GM12892 (cell line): ENCODE data around the gene STRADB.
A peak's percentile ranks its signal among the peaks of the same experiment; 100 is the strongest.
"Not testable (repeated sequence)": the region's sequence is repeated elsewhere in the genome, so short reads cannot be mapped to it uniquely, and the experiment has no call there.

Source experiments
- DNase-seq: peaks from one replicate; pipeline ENCODE4 v3.0.0; 2011; ENCODE audit not compliant: insufficient read length
- FAIRE-seq: peaks from 2 replicates; lab custom pipeline; 2011; peaks lifted over from hg19 to GRCh38; lab: Jason Lieb, UNC
- POLR2A ChIP-seq: IDR thresholded peaks from 2 replicates; pipeline ENCODE4 v1.6.1; 2011; ENCODE audit warnings: low read depth, low read length, control low read depth
- POLR2AphosphoS5 ChIP-seq: IDR thresholded peaks from 2 replicates; pipeline ENCODE4 v1.6.1; 2011; ENCODE audit warnings: low read depth, low read length, control low read depth
- TAF1 ChIP-seq: IDR thresholded peaks from 2 replicates; pipeline ENCODE4 v1.6.1; 2011; ENCODE audit warnings: low read depth, mild to moderate bottlenecking, control low read depth, low read length, borderline replicate concordance

The STRADB gene

GRCh38 chr2:201472411-201472810 lies 20.9 kb downstream of the STRADB start:
- FAIRE-seq, result no peak
- TF ChIP-seq POLR2A, result no peak
- no peak for TF ChIP-seq TAF1
- TF ChIP-seq POLR2AphosphoS5, result no peak
- DNase-seq, result no peak

- DNase-seq, result no peak
- no peak for FAIRE-seq
- no peak for TF ChIP-seq TAF1
- TF ChIP-seq POLR2AphosphoS5, result no peak
- no peak for TF ChIP-seq POLR2A
Observed at GRCh38 chr2:201482543-201482942, 31.0 kb downstream of the STRADB start.

- TF ChIP-seq POLR2A (no peak), POLR2AphosphoS5 (no peak), TAF1 (no peak)
- no peak for FAIRE-seq
- DNase-seq, result no peak
Observed at GRCh38 chr2:201483342-201483741, 31.8 kb downstream of the STRADB start.

GRCh38 chr2:201483758-201484157 lies 32.2 kb downstream of the STRADB start:
- not testable (repeated sequence) for FAIRE-seq, DNase-seq

- FAIRE-seq (no peak), DNase-seq (no peak)
- no peak for TF ChIP-seq TAF1
Observed at GRCh38 chr2:201484805-201485204, 33.3 kb downstream of the STRADB start.

GRCh38 chr2:201490291-201490690 lies 38.8 kb downstream of the STRADB start:
- TF ChIP-seq POLR2AphosphoS5 (no peak), POLR2A (no peak), TAF1 (no peak)
- FAIRE-seq (no peak), DNase-seq (no peak)

- no peak for TF ChIP-seq POLR2AphosphoS5
- no peak for TF ChIP-seq POLR2A
- TF ChIP-seq TAF1, result no peak
- FAIRE-seq (no peak), DNase-seq (no peak)
Observed at GRCh38 chr2:201496785-201497184, 45.2 kb downstream of the STRADB start.

GRCh38 chr2:201500534-201500933 lies 49.0 kb downstream of the STRADB start:
- TF ChIP-seq POLR2A (no peak), TAF1 (no peak)
- FAIRE-seq (no peak), DNase-seq (no peak)

GRCh38 chr2:201502713-201503112 lies 51.2 kb downstream of the STRADB start:
- TF ChIP-seq TAF1 (no peak), POLR2AphosphoS5 (no peak), POLR2A (no peak)
- no peak for DNase-seq
- no peak for FAIRE-seq

GRCh38 chr2:201507725-201508124 lies 56.2 kb downstream of the STRADB start:
- no peak for TF ChIP-seq POLR2AphosphoS5
- TF ChIP-seq POLR2A, result no peak
- no peak for TF ChIP-seq TAF1
- no peak for FAIRE-seq
- DNase-seq, result no peak

GRCh38 chr2:201513271-201513670 lies 61.7 kb downstream of the STRADB start:
- TF ChIP-seq TAF1 (no peak), POLR2AphosphoS5 (no peak), POLR2A (no peak)
- DNase-seq, result no peak

GRCh38 chr2:201515573-201516246 lies 64.2 kb downstream of the STRADB start:
- no peak for TF ChIP-seq POLR2AphosphoS5
- TF ChIP-seq TAF1, result no peak
- TF ChIP-seq POLR2A, result no peak
- no peak for FAIRE-seq
- DNase-seq, result no peak

More at GRCh38 chr2:201513271-201513670, 61.7 kb downstream of the STRADB start:
- peak; percentile 65 for FAIRE-seq

- TF ChIP-seq POLR2AphosphoS5, result no peak
- no peak for TF ChIP-seq TAF1
- TF ChIP-seq POLR2A, result no peak
- FAIRE-seq (no peak), DNase-seq (no peak)
Observed at GRCh38 chr2:201517094-201517493, 65.6 kb downstream of the STRADB start.

- DNase-seq (no peak), FAIRE-seq (no peak)
- TF ChIP-seq POLR2A (no peak), TAF1 (no peak)
Observed at GRCh38 chr2:201520201-201520600, 68.7 kb downstream of the STRADB start.
